Smooth muscle cell (in vitro differentiated cells): ENCODE results near the gene RNF145. TPM values are rescaled to one million over a fixed set of nuclear protein-coding genes. Genes with fewer than 3 reads are reported as not detected.

Experiments
- DNase-seq: peaks from one replicate; lab custom pipeline; 2025; ENCODE audit not compliant: unreplicated experiment; lab: John Stamatoyannopoulos, UW
- H2AFZ ChIP-seq: fragments of 200-600 bp; sonication (generic); 2 replicates; pipeline ENCODE4 v1.6.0; 2016; ENCODE audit warnings: antibody characterized with exemption, low read depth, mild to moderate bottlenecking
- H3F3A ChIP-seq: fragments of 200-600 bp; sonication (generic); 2 replicates; pipeline ENCODE4 v1.6.0; 2017; ENCODE audit warnings: antibody characterized with exemption, low read depth
- H3K27ac ChIP-seq: fragments of 200-600 bp; sonication (generic); 2 replicates; pipeline ENCODE4 v1.5.1; 2016; ENCODE audit warnings: low read depth, mild to moderate bottlenecking
- H3K27me3 ChIP-seq: fragments of 200-600 bp; sonication (generic); 2 replicates; pipeline ENCODE4 v1.6.1; 2016; ENCODE audit warnings: low read depth, mild to moderate bottlenecking
- H3K36me3 ChIP-seq: fragments of 200-600 bp; sonication (generic); 2 replicates; pipeline ENCODE4 v1.5.1; 2016; ENCODE audit warnings: low read depth
- H3K4me1 ChIP-seq: fragments of 200-600 bp; sonication (generic); 2 replicates; pipeline ENCODE4 v1.5.1; 2016; ENCODE audit warnings: low read depth
- H3K4me2 ChIP-seq: fragments of 200-600 bp; sonication (generic); 2 replicates; pipeline ENCODE4 v1.6.0; 2016; ENCODE audit warnings: mild to moderate bottlenecking
- H3K4me3 ChIP-seq: fragments of 200-600 bp; sonication (generic); 2 replicates; pipeline ENCODE4 v1.5.1; 2016; ENCODE audit warnings: mild to moderate bottlenecking
- H3K79me2 ChIP-seq: fragments of 200-600 bp; sonication (generic); 2 replicates; pipeline ENCODE4 v1.6.0; 2016; ENCODE audit warnings: low read depth, mild to moderate bottlenecking
- H3K9ac ChIP-seq: fragments of 200-600 bp; sonication (generic); 2 replicates; pipeline ENCODE4 v1.6.0; 2016; ENCODE audit warnings: low read depth
- H3K9me3 ChIP-seq: fragments of 200-600 bp; sonication (generic); replicated peaks from 2 replicates; pipeline ENCODE4 v1.5.1; 2016; ENCODE audit warnings: low read depth
- H4K20me1 ChIP-seq: fragments of 200-600 bp; sonication (generic); 2 replicates; pipeline ENCODE4 v1.6.0; 2016; ENCODE audit warnings: low read depth
- WGBS: methylation state at CpG from one replicate; pipeline ENCODE4 v1.1.7; 2016; ENCODE audit warnings: low lambda C conversion rate; 5-methylcytosine and 5-hydroxymethylcytosine counted together
- polyA plus RNA-seq: library from polyadenylated mRNA; unstranded; fragments of >200 nt; fragmentation: Nextera tagmentation; extraction: Ambion mirVana; gene quantifications from 2 replicates; pipeline ENCODE4 v1.2.1, GENCODE V29; 2016
- total RNA-seq: library from RNA; depleted of rRNA; stranded (reverse); fragments of >200 nt; gene quantifications from 2 replicates; pipeline ENCODE4 v1.2.3, GENCODE V29; 2014
- TF ChIP-seq, protein P1 (sequence below): fragments of 200-600 bp; sonication (generic); IDR thresholded peaks from 2 replicates; pipeline ENCODE4 v1.5.1; 2017; ENCODE audit warnings: borderline replicate concordance, mild to moderate bottlenecking, antibody characterized with exemption; ENCODE audit not compliant: insufficient read depth, poor library complexity, severe bottlenecking

The RNF145 gene
- total and polyA plus RNA-seq, 2 experiments from 2014 or later: 24.3 to 74.3 TPM

DNA sequence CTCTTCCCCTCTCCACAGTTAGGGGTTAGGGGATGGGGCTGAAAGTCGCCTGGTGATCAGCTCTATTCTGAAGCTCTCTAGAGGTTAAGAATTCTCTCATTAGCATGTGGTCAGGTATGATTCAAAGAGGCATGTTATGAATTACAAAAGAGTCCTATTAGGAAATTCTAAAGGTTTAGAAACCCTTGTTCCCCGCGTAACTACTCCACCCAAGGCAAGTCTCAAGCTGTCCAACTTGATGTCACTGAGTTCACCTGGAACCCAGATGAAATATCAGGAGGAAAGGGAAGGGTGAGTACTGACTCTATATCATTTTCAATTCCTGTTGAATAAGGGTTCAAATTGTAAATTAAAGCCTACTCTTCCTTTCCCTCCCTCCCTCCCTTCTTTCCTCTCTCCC is 18.1 kb upstream of the RNF145 start:
- Histone ChIP-seq H3K9me3 (no peaks in the 10 kb centered on the region), H3K79me2 (no peaks in the 10 kb centered on the region), H3K27ac (no peak overlapping the region), H3K36me3 (no peaks in the 10 kb centered on the region), H4K20me1 (no peaks in the 10 kb centered on the region), H2AFZ (no peak overlapping the region), H3K27me3 (no peaks in the 10 kb centered on the region), H3K4me2 (no peak overlapping the region), H3K9ac (no peak overlapping the region), H3F3A (no peaks in the 10 kb centered on the region), H3K4me3 (no peak overlapping the region), H3K4me1 (peaks cover 6% of the 10 kb centered on the region)
- 67% methylated on average over 3 of the region's 3 CpGs for WGBS
- TF ChIP-seq, protein P1, sequence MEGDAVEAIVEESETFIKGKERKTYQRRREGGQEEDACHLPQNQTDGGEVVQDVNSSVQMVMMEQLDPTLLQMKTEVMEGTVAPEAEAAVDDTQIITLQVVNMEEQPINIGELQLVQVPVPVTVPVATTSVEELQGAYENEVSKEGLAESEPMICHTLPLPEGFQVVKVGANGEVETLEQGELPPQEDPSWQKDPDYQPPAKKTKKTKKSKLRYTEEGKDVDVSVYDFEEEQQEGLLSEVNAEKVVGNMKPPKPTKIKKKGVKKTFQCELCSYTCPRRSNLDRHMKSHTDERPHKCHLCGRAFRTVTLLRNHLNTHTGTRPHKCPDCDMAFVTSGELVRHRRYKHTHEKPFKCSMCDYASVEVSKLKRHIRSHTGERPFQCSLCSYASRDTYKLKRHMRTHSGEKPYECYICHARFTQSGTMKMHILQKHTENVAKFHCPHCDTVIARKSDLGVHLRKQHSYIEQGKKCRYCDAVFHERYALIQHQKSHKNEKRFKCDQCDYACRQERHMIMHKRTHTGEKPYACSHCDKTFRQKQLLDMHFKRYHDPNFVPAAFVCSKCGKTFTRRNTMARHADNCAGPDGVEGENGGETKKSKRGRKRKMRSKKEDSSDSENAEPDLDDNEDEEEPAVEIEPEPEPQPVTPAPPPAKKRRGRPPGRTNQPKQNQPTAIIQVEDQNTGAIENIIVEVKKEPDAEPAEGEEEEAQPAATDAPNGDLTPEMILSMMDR: no peak
- no peak for DNase-seq

DNA sequence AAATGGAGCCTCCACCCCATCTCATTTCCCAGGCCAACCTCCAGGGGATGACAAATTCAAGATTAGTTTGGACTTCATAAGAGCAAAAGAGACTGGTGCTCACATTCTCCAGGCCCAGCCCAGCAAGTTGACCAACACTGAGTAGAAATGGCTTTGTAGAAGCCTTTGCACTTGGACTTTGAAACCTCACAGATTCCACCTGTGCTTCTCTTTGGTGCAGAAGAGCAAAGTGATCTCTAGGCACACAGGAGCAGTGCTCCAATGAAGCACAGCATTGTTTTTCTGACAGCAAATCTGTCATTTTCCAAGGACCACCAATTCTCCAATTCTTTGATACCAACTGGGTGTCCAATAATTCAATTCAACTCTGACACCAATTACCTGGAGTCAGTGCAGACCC is 17.1 kb upstream of the RNF145 start:
- Histone ChIP-seq H3K27ac (no peak overlapping the region), H3K27me3 (no peaks in the 10 kb centered on the region), H3F3A (no peaks in the 10 kb centered on the region), H2AFZ (no peak overlapping the region), H3K9ac (no peak overlapping the region), H3K4me3 (no peak overlapping the region), H3K79me2 (no peaks in the 10 kb centered on the region), H3K4me1 (peaks cover 6% of the 10 kb centered on the region), H3K36me3 (no peaks in the 10 kb centered on the region), H3K9me3 (no peaks in the 10 kb centered on the region), H4K20me1 (no peaks in the 10 kb centered on the region), H3K4me2 (no peak overlapping the region)
- DNase-seq: no peak
- TF ChIP-seq, protein P1: no peak

DNA sequence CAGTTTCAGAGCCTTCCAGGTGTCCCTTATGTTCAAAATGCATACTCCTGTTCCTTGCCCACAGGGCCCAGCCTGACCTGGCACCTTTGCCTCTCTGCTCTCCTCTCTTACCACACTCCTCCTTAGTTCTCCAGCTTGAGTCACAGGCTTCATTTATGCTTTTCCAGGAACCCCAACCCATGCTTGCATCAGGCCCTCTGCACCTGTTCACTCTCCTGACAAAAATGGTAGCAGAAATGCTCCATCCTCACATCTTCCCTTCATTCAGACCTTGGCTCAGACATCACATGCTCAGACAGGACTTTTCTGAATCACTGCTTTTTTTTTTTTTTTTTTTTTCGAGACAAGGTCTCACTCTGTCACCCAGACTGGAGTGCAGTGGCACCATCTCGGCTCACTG is 15.1 kb upstream of the RNF145 start:
- peaks cover 6% of the 10 kb centered on the region for H3K4me1 ChIP-seq
- TF ChIP-seq, protein P1: no peak
- H3K9ac ChIP-seq: no peak overlapping the region
- no peaks in the 10 kb centered on the region for H3K27me3 ChIP-seq
- no peaks in the 10 kb centered on the region for H3K9me3 ChIP-seq
- no peak overlapping the region for H3K27ac ChIP-seq
- no peaks in the 10 kb centered on the region for H4K20me1 ChIP-seq
- 72% methylated on average over 2 of the region's 2 CpGs for WGBS
- no peak overlapping the region for H3K4me3 ChIP-seq
- H3K79me2 ChIP-seq: no peaks in the 10 kb centered on the region
- DNase-seq: no peak
- H3K4me2 ChIP-seq: no peak overlapping the region
- H3F3A ChIP-seq: no peaks in the 10 kb centered on the region
- no peaks in the 10 kb centered on the region for H3K36me3 ChIP-seq
- H2AFZ ChIP-seq: no peak overlapping the region

DNA sequence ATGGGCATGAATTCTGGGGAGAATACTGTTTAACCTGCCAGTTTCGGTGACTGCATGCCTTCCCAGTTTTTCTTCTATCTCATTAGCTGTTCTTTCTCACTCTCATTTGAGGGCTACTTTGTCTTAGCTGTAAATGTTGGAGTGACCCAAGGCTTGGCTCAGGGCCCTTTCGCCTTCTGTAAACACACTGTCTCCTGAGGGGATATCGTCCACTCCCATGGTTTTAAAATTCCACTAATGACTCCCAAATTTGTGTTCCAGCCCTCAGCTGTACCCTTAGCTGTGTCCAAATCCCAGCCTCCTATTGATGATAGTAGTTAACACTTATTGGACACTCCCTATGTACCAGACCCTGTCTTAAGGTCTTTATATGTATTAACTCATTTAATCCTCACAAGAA is 14.1 kb upstream of the RNF145 start:
- Histone ChIP-seq H3K79me2 (no peaks in the 10 kb centered on the region), H3K27me3 (no peaks in the 10 kb centered on the region), H3K4me3 (no peak overlapping the region), H3K36me3 (no peaks in the 10 kb centered on the region), H3K4me1 (no peaks in the 10 kb centered on the region), H3K4me2 (no peak overlapping the region), H4K20me1 (no peaks in the 10 kb centered on the region), H2AFZ (no peak overlapping the region), H3F3A (no peaks in the 10 kb centered on the region), H3K27ac (no peak overlapping the region), H3K9ac (no peak overlapping the region), H3K9me3 (no peaks in the 10 kb centered on the region)
- WGBS: 96% methylated on average over 3 of the region's 3 CpGs
- DNase-seq: no peak
- TF ChIP-seq, protein P1: no peak
